H1 (cell line): ENCODE measurements around the gene RAB24. TPM values are rescaled to one million over a fixed set of nuclear protein-coding genes. Genes with fewer than 3 reads are reported as not detected.

Source experiments
- CTCF ChIA-PET: fragments of 300-600 bp; sonication (Branson Sonifier 250); formaldehyde crosslinking; loops from one replicate; lab custom pipeline; 2021; ENCODE audit not compliant: partially characterized antibody; lab: Charles Lee
- POLR2A ChIA-PET: fragments of 300-600 bp; sonication (Branson Sonifier 250); formaldehyde crosslinking; loops from one replicate; lab custom pipeline; 2021; ENCODE audit warnings: inconsistent platforms; ENCODE audit not compliant: partially characterized antibody; lab: Charles Lee
- DNase-seq, 2 experiments: peaks; one replicate each; pipeline versions ENCODE4 v3.0.0 to v3.0.0-alpha.2; 2010 to 2022; ENCODE audit warnings: low spot score in 2 of 2, low read depth in 1 of 2, mixed read lengths in 1 of 2
- FAIRE-seq: peaks from 2 replicates; lab custom pipeline; 2011; peaks lifted over from hg19 to GRCh38; lab: Jason Lieb, UNC
- H2AFZ ChIP-seq: 2 replicates; pipeline ENCODE4 v1.8.1; 2012; ENCODE audit warnings: low read length, inconsistent platforms
- H2AK5ac ChIP-seq: 2 replicates; pipeline ENCODE4 v1.6.1; 2013; ENCODE audit warnings: low read depth, low read length
- H2BK120ac ChIP-seq: replicated peaks from 2 replicates; pipeline ENCODE3; 2013; ENCODE audit warnings: low read depth, low read length, inconsistent platforms
- H2BK12ac ChIP-seq: 2 replicates; pipeline ENCODE4 v1.6.1; 2013; ENCODE audit warnings: low read depth, low read length
- H2BK15ac ChIP-seq: 2 replicates; pipeline ENCODE4 v1.6.1; 2013; ENCODE audit warnings: low read length
- H2BK20ac ChIP-seq: 2 replicates; pipeline ENCODE4 v1.6.1; 2013; ENCODE audit warnings: low read length
- H2BK5ac ChIP-seq: 2 replicates; pipeline ENCODE4 v1.6.1; 2013; ENCODE audit warnings: low read depth, low read length
- H3K14ac ChIP-seq: 2 replicates; pipeline ENCODE4 v1.6.1; 2013; ENCODE audit warnings: inconsistent platforms; ENCODE audit not compliant: insufficient read length
- H3K18ac ChIP-seq: 2 replicates; pipeline ENCODE4 v1.6.1; 2013; ENCODE audit warnings: low read length; ENCODE audit errors: extremely low read depth
- H3K23ac ChIP-seq: 2 replicates; pipeline ENCODE4 v1.6.1; 2013; ENCODE audit warnings: inconsistent platforms; ENCODE audit not compliant: insufficient read length
- H3K23me2 ChIP-seq: 2 replicates; pipeline ENCODE4 v1.6.1; 2013; ENCODE audit warnings: low read depth, low read length
- H3K27ac ChIP-seq: 2 replicates; pipeline ENCODE4 v1.6.1; 2011; ENCODE audit warnings: low read depth, low read length, inconsistent platforms
- H3K27me3 ChIP-seq, 4 experiments: replicated peaks in 1 of 4; 1 replicate in 1 of 4; 2 replicates in 3 of 4; pipeline versions ENCODE4 v1.6.1 to v1.8.1; 2011 to 2013; ENCODE audit warnings: low read length in 3 of 4, mild to moderate bottlenecking in 3 of 4, inconsistent platforms in 2 of 4, mixed read lengths in 2 of 4, moderate library complexity in 1 of 4; ENCODE audit not compliant: control insufficient read depth in 3 of 4, insufficient read depth in 3 of 4; ENCODE audit errors: extremely low read depth in 1 of 4
- H3K36me3 ChIP-seq, 4 experiments: 2 replicates each; pipeline versions ENCODE4 v1.6.1 to v1.8.1; 2011 to 2013; ENCODE audit warnings: mild to moderate bottlenecking in 4 of 4, low read length in 3 of 4, moderate library complexity in 2 of 4, control low read depth in 1 of 4, inconsistent platforms in 1 of 4; ENCODE audit not compliant: insufficient read depth in 4 of 4, control insufficient read depth in 2 of 4
- H3K4ac ChIP-seq: replicated peaks from 2 replicates; pipeline ENCODE3; 2013; ENCODE audit warnings: low read length, low read depth, mixed read lengths, inconsistent platforms; ENCODE audit not compliant: insufficient read length
- H3K4me1 ChIP-seq, 4 experiments: replicated peaks in 1 of 4; 1 replicate in 1 of 4; 2 replicates in 3 of 4; pipeline versions ENCODE4 v1.6.1 to v1.8.1; 2011 to 2013; ENCODE audit warnings: low read length in 3 of 4, inconsistent platforms in 2 of 4, mixed read lengths in 1 of 4; ENCODE audit not compliant: insufficient read depth in 4 of 4, control insufficient read depth in 3 of 4
- H3K4me2 ChIP-seq, 2 experiments: 2 replicates each; pipeline versions ENCODE4 v1.6.1 to v1.8.1; 2011 to 2013; ENCODE audit warnings: low read depth in 2 of 2, low read length in 2 of 2, control low read depth in 1 of 2, inconsistent platforms in 1 of 2, mild to moderate bottlenecking in 1 of 2; ENCODE audit not compliant: insufficient read depth in 1 of 2
- H3K4me3 ChIP-seq, 4 experiments: fragments of 200-600, 300-600 bp in 1 of 4; sonication (generic), shearing (Covaris generic), sonication (Bioruptor Twin) in 1 of 4; 2 replicates each; pipeline versions ENCODE4 v1.5.1 to v1.8.1; 2011 to 2016; ENCODE audit warnings: low read length in 4 of 4, low read depth in 3 of 4, control low read depth in 2 of 4, inconsistent platforms in 2 of 4, mild to moderate bottlenecking in 2 of 4, mixed read lengths in 1 of 4, moderate library complexity in 1 of 4; ENCODE audit not compliant: insufficient read depth in 2 of 4; ENCODE audit errors: extremely low read depth in 1 of 4
- H3K56ac ChIP-seq: replicated peaks from 2 replicates; pipeline ENCODE3; 2013; ENCODE audit warnings: low read depth, mild to moderate bottlenecking, mixed read lengths, low read length, inconsistent platforms; ENCODE audit not compliant: insufficient read length
- H3K79me1 ChIP-seq: 2 replicates; pipeline ENCODE4 v1.6.1; 2013; ENCODE audit warnings: low read depth, low read length, control low read depth
- H3K79me2 ChIP-seq, 2 experiments: 2 replicates each; pipeline versions ENCODE4 v1.6.1 to v1.8.1; 2012 to 2013; ENCODE audit warnings: low read length in 2 of 2, mild to moderate bottlenecking in 2 of 2, inconsistent platforms in 1 of 2; ENCODE audit not compliant: insufficient read depth in 2 of 2, control insufficient read depth in 1 of 2
- H3K9ac ChIP-seq, 4 experiments: replicated peaks in 1 of 4; 1 replicate in 1 of 4; 2 replicates in 3 of 4; pipeline versions ENCODE4 v1.6.1 to v1.8.1; 2011 to 2013; ENCODE audit warnings: low read depth in 3 of 4, low read length in 3 of 4, control low read depth in 2 of 4, mild to moderate bottlenecking in 2 of 4, moderate library complexity in 2 of 4, inconsistent platforms in 1 of 4; ENCODE audit errors: extremely low read depth in 1 of 4
- H3K9me3 ChIP-seq, 2 experiments: 2 replicates each; pipeline versions ENCODE4 v1.6.1 to v1.8.1; 2012 to 2013; ENCODE audit warnings: mild to moderate bottlenecking in 2 of 2, moderate library complexity in 2 of 2, control low read depth in 1 of 2, inconsistent platforms in 1 of 2, low read depth in 1 of 2, low read length in 1 of 2, mixed read lengths in 1 of 2; ENCODE audit not compliant: insufficient read depth in 2 of 2
- H4K20me1 ChIP-seq, 2 experiments: replicated peaks in 1 of 2; 2 replicates each; pipeline versions ENCODE3 to v1.8.1; 2011 to 2013; ENCODE audit warnings: inconsistent platforms in 2 of 2, low read length in 2 of 2, mild to moderate bottlenecking in 1 of 2; ENCODE audit not compliant: insufficient read depth in 2 of 2, control insufficient read depth in 1 of 2
- H4K5ac ChIP-seq: 2 replicates; pipeline ENCODE4 v1.6.1; 2013; ENCODE audit warnings: low read length, low read depth, mixed read lengths, inconsistent platforms; ENCODE audit not compliant: insufficient read length
- H4K8ac ChIP-seq: 2 replicates; pipeline ENCODE4 v1.8.0; 2013; ENCODE audit warnings: mild to moderate bottlenecking, moderate library complexity, low read length, inconsistent platforms; ENCODE audit not compliant: insufficient read depth; ENCODE audit errors: extremely low read depth
- H4K91ac ChIP-seq: replicated peaks from 2 replicates; pipeline ENCODE3; 2013; ENCODE audit warnings: low read length, mixed read lengths, inconsistent platforms; ENCODE audit not compliant: insufficient read length
- CREB1 ChIP-seq: IDR thresholded peaks from 2 replicates; pipeline ENCODE4 v1.6.1; 2012; ENCODE audit warnings: inconsistent platforms
- KDM5A ChIP-seq: fragments of 200-600 bp; IDR thresholded peaks from 2 replicates; pipeline ENCODE4 v1.7.1; 2012; ENCODE audit warnings: mild to moderate bottlenecking, low read length, inconsistent platforms, mixed read lengths
- NANOG ChIP-seq: IDR thresholded peaks from 2 replicates; pipeline ENCODE4 v1.6.1; 2011; ENCODE audit warnings: low read length, low read depth, mild to moderate bottlenecking, inconsistent platforms; ENCODE audit not compliant: insufficient read depth, poor library complexity, severe bottlenecking
- RFX5 ChIP-seq: IDR thresholded peaks from 2 replicates; pipeline ENCODE4 v1.6.1; 2011; ENCODE audit warnings: low read depth, low read length, improper control_type of control experiment, borderline replicate concordance
- SIRT6 ChIP-seq: IDR thresholded peaks from one replicate; pipeline ENCODE4 v1.7.1; 2012; ENCODE audit warnings: low read length, inconsistent platforms
- SIX5 ChIP-seq: IDR thresholded peaks from 2 replicates; pipeline ENCODE4 v1.6.1; 2011; ENCODE audit warnings: mild to moderate bottlenecking, low read depth, low read length
- SRF ChIP-seq: IDR thresholded peaks from 2 replicates; pipeline ENCODE4 v1.6.1; 2011; ENCODE audit warnings: mild to moderate bottlenecking, low read depth, low read length, moderate library complexity
- SUZ12 ChIP-seq: fragments of 200-600 bp; sonication (generic); IDR thresholded peaks from 2 replicates; pipeline ENCODE4 v1.6.1; 2012; ENCODE audit warnings: mild to moderate bottlenecking, inconsistent platforms, low read length, moderate library complexity, mixed read lengths
- WGBS, 2 experiments: shearing (Covaris generic) in 1 of 2; methylation state at CpG; one replicate each; pipeline versions ENCODE4 v1.1.6 to v1.1.7; 2013 to 2015; ENCODE audit warnings: low lambda C conversion rate in 2 of 2, mixed read lengths in 2 of 2, inconsistent platforms in 1 of 2, low coverage in 1 of 2, missing lambda C conversion rate in 1 of 2; ENCODE audit not compliant: insufficient replicate concordance in 2 of 2, insufficient coverage in 1 of 2, insufficient read length in 1 of 2; ENCODE audit errors: extremely low coverage in 1 of 2, missing lambda C conversion rate in 1 of 2; 5-methylcytosine and 5-hydroxymethylcytosine counted together
- polyA plus RNA-seq, 7 experiments: library from polyadenylated mRNA; depleted of rRNA in 3 of 7; stranded (reverse) in 5 of 7; unstranded in 2 of 7; fragments of >200 nt in 5 of 7; fragments of 200-250 nt in 2 of 7; gene quantifications; 1 replicate in 5 of 7; 2 replicates in 1 of 7; 4 replicates in 1 of 7; pipeline versions ENCODE4 v1.2.1 to v1.2.3, GENCODE V29; 2011 to 2013; ENCODE audit warnings: missing spikeins in 2 of 7, mixed read lengths in 2 of 7
- total RNA-seq: library from RNA; stranded (reverse); fragmentation: NEBNext Ultra II Directional; extraction: Animal tissue kit (Norgen Biotek cat#: 25700); gene quantifications from 2 replicates; pipeline ENCODE4 v1.2.1, GENCODE V29; 2021

RAB24 gene
- total and polyA plus RNA-seq, 2 of the 8 experiments (the other 6 are each of a cell fraction or from before 2014, with no cell fraction given): 18.8 to 33.8 TPM

DNA sequence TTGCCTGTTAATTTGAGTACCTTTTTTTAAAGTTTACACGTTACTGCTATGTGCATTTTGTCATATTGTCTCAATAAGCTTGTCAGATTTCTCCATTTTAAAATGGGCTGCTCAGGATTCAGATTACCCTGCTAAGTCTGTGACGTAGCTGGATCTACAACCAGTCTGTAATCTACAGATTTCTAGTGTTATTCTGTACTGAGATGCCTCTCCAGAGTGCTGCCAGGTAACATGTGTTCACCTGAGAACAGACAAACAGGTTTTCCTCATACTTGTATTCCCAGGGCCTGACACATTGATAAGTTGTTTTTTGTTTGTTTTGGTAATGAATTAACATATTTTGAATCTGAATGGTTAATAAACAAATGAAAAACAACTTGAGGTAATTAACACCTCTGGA, 15.3 kb downstream of the RAB24 start:
- no peak for DNase-seq
- Histone ChIP-seq H3K27ac (no peak overlapping the region), H2BK20ac (no peak overlapping the region), H4K20me1 (peaks cover 2 to 5% of the 10 kb centered on the region in 2 experiments), H3K23ac (no peak overlapping the region), H2BK12ac (no peak overlapping the region), H4K8ac (no peak overlapping the region), H3K79me2 (peaks cover 0 to 2% of the 10 kb centered on the region in 2 experiments; a peak in 1 of 4 replicates), H2AK5ac (no peak overlapping the region), H3K4me1 (no peaks in the 10 kb centered on the region), H4K5ac (no peak overlapping the region), H3K4me3 (no peak overlapping the region), H3K4me2 (no peak overlapping the region), H3K9me3 (no peaks in the 10 kb centered on the region), H3K79me1 (no peaks in the 10 kb centered on the region; the same call in 1 of the 2 replicates), H2BK5ac (no peak overlapping the region), H3K9ac (no peak overlapping the region), H3K56ac (no peak overlapping the region), H3K4ac (no peak overlapping the region), H3K36me3 (peaks cover 49 to 94% (median 71%) of the 10 kb centered on the region in 4 experiments), H2BK15ac (no peak overlapping the region), H2BK120ac (no peak overlapping the region), H3K27me3 (no peaks in the 10 kb centered on the region), H4K91ac (no peak overlapping the region), H2AFZ (no peak overlapping the region), H3K14ac (no peak overlapping the region), H3K23me2 (no peaks in the 10 kb centered on the region; the same call in 1 of the 2 replicates), H3K18ac (no peak overlapping the region)
- POLR2A ChIA-PET: interaction anchor here (1.2 kb wide), 1 partner anchor 8 kb away, joined by 4 read pairs; no protein-coding TSS in a partner anchor
- WGBS, 2 experiments: 78% methylated on average over 2 of the region's 2 CpGs; no CpG with 5 or more reads in 1 of the 2 experiments
- no peak for FAIRE-seq
- CTCF ChIA-PET: interaction anchor here (0.8 to 1.2 kb wide), 2 partner anchors 174 to 190 kb away, joined by 3 read pairs; no protein-coding TSS in a partner anchor
- TF ChIP-seq RFX5 (no peak), SIRT6 (no peak), SRF (no peak), SIX5 (no peak), SUZ12 (no peak), CREB1 (no peak), NANOG (no peak), KDM5A (no peak)
